22Rv1 (cell line): ENCODE results near the gene RABGAP1L.
"Not testable (repeated sequence)": the region's sequence is repeated elsewhere in the genome, so short reads cannot be mapped to it uniquely, and the experiment has no call there.

Experiments
- H3K27ac ChIP-seq: fragments of 450-650 bp; 2 replicates; pipeline ENCODE4 v1.5.1; 2017
- ZFX ChIP-seq: fragments of 450-650 bp; IDR thresholded peaks from 2 replicates; pipeline ENCODE4 v1.6.1; 2017; ENCODE audit warnings: antibody characterized with exemption, borderline replicate concordance
- TF ChIP-seq, protein P1 (sequence below): fragments of 450-650 bp; IDR thresholded peaks from 2 replicates; pipeline ENCODE4 v1.5.1; 2017; ENCODE audit warnings: mild to moderate bottlenecking

Gene RABGAP1L

DNA sequence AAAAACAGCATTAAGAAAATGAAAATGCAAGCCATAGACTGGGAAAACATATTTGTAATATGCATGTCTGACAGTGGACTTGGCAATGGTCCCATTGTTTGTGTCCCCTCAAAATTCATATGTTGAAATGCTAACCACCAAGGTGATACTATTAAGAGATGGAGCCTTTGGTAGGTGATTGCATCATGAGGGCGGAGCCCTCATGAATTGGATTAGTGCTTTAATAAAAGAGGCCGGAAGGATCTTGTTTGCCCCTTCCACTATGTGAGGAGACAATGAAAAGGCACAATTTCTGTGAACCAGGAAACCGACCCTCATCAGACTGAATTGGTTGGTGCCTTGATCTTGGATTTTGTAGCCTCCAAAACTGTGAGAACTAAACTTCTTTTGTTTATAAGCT is 520.8 kb downstream of the RABGAP1L start:
- no peak overlapping the region for H3K27ac ChIP-seq
- no peak for TF ChIP-seq ZFX
- TF ChIP-seq, protein P1, sequence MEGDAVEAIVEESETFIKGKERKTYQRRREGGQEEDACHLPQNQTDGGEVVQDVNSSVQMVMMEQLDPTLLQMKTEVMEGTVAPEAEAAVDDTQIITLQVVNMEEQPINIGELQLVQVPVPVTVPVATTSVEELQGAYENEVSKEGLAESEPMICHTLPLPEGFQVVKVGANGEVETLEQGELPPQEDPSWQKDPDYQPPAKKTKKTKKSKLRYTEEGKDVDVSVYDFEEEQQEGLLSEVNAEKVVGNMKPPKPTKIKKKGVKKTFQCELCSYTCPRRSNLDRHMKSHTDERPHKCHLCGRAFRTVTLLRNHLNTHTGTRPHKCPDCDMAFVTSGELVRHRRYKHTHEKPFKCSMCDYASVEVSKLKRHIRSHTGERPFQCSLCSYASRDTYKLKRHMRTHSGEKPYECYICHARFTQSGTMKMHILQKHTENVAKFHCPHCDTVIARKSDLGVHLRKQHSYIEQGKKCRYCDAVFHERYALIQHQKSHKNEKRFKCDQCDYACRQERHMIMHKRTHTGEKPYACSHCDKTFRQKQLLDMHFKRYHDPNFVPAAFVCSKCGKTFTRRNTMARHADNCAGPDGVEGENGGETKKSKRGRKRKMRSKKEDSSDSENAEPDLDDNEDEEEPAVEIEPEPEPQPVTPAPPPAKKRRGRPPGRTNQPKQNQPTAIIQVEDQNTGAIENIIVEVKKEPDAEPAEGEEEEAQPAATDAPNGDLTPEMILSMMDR, result no peak

DNA sequence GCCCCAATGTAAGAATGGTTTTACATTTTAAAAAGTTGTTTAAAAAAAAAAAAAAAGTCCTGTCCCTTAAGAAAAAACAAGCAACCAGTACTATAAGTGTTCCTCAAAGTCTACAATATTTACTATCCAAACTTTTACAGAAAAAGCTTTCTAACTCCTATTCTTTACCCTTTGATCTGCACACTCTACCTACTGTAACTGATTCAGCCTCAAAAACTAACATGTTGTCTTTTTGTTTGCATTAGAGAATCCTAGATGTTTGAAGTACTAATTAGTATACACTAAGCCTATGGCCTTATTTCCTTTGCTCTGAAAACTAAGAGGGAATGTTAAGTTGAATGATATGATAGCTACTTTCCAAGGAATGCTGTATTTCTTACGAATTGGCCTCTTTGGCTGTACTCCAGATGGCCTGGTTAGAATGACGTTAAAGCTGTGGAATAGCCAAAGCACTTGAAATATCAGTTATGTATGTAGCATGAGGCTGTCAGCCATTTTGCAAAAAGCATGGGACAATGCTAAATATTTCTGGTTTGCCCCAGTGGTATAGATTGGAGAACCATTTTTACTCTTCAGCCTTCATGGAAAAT is 523.2 kb downstream of the RABGAP1L start:
- no peak overlapping the region for H3K27ac ChIP-seq
- no peak for TF ChIP-seq ZFX
- TF ChIP-seq, protein P1, result no peak

DNA sequence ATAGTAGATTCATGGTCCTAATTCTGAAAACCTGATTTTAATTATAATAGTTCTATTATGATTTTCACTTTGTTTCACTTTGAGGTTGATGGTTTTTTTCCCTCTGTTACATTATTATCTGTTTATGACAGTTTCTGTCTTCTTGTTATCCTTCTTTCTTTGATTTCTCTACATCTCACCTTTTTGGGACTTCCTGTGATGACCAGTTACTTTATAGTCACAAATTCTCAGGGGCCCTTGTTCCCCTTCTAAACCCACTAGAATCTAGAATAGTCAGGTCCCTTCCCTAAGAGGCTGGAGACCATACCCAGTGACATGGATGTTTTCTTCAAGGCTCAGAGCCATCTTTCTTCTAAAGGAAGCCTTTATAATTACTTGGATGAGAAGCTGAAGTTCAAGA is 526.9 kb downstream of the RABGAP1L start:
- no peak overlapping the region for H3K27ac ChIP-seq
- TF ChIP-seq, protein P1, result no peak
- TF ChIP-seq ZFX, result no peak

DNA sequence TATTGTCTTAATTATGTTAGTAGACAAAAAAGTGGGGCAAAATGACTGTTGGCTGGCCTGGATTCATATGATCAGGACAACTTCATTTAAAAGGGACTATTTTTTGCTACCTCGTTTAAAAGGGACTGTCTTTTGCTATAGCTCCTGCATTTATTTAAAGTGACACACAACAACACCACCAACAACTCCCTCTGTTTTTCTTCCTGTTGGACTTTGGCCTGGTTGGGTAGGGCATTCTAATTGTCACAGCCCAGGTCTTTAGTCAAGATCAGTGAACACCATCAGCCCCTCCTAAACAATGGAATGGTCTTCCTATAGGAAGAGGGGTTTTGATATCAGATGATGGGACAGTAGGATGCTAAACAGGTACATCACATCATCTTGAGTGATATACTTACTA is 530.2 kb downstream of the RABGAP1L start:
- no peak for TF ChIP-seq ZFX
- TF ChIP-seq, protein P1, result no peak
- no peak overlapping the region for H3K27ac ChIP-seq

DNA sequence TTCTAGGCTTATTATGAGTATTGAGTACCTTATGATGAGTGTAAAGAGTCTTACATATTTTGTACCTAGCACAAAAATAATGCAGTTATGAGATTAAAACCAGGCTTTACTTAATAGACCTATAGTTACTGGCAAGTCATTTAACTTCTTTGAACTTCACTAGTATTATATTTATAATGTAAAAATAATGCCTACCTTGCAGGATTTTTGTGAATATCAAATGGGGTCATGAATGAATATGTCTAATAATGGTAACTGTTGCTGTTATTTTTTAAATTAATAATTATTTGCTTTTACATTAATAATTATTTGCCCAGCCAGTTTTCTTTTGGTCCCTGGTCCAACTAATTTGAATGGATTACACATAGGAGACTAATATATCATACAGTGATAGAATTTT is 530.9 kb downstream of the RABGAP1L start:
- TF ChIP-seq, protein P1, result no peak
- no peak for TF ChIP-seq ZFX
- H3K27ac ChIP-seq, result no peak overlapping the region

DNA sequence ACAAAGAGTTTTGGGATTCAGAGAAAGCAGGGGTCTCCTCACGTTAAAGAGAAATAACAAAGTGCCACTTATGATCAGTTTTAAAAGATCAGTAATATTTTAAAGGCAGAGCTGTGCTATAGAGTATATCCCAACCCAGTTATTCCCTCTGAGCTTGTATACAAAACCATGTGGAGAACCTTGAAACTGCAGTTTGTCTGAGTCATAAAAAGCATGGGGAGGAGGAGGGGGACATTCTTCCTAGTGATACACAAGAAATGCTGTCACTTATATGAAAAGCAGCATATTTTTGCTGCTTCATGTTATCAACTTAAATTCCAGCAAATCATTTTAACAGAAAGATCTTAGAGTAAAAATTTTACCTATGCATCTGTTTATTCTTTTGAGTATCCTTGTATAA is 533.0 kb downstream of the RABGAP1L start:
- TF ChIP-seq, protein P1, result no peak
- TF ChIP-seq ZFX, result no peak
- no peak overlapping the region for H3K27ac ChIP-seq

DNA sequence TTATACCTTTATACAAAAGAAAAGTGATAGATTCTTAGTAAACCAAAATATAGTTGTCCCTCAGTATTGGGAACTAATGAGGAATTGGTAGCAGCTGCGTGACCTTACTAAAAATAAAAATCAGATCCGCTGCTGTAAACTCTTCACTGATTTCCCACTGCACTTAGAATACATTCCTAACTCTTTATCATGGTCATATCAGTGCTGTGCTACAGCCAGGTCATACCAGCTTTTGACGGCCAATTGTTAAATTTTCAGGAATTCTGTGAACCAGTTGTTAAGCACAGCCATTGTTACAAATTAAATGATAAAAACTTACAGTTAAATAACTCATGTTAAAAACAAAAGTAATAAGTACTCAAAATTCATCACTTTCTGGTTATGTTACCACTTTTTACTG is 533.8 kb downstream of the RABGAP1L start:
- TF ChIP-seq, protein P1, result no peak
- TF ChIP-seq ZFX, result no peak
- no peak overlapping the region for H3K27ac ChIP-seq

DNA sequence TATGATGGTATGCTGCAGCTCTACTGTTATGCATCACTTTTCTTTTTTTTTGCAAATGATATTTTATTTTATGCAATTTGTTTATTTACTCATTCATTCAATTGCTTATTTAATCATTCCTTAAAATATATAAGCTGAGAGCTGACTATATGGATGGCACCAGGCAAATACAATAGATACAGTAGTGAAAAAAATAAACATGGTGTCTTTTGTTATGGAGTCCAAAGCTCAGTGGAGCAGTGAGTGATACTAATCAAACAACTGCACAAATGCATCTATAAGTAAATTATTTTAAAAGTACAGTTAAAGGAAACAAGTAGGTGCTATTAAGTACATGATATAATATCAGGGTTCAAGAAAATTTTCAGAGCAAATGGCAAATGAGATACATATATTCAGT is 534.2 kb downstream of the RABGAP1L start:
- not testable (repeated sequence) for H3K27ac ChIP-seq
